Suprapubic skin (tissue), 4 donors: ENCODE results near the gene LRRC38. TPM values are rescaled to one million over a fixed set of nuclear protein-coding genes. Genes with fewer than 3 reads are reported as not detected.

Source experiments
- DNase-seq, 2 donors: peaks; one replicate each; pipeline ENCODE4 v3.0.0-alpha.2; 2019; ENCODE audit warnings: low spot score in 2 of 2
- H3K27ac ChIP-seq: fragments of 200-600 bp; sonication (generic); one replicate; pipeline ENCODE4 v1.5.1; 2019
- H3K27me3 ChIP-seq: fragments of 200-600 bp; sonication (generic); one replicate; pipeline ENCODE4 v1.5.1; 2019
- H3K36me3 ChIP-seq: fragments of 200-600 bp; sonication (generic); one replicate; pipeline ENCODE4 v1.5.1; 2019
- H3K4me1 ChIP-seq: fragments of 200-600 bp; sonication (generic); one replicate; pipeline ENCODE4 v1.5.1; 2019
- H3K4me3 ChIP-seq: fragments of 200-600 bp; sonication (generic); one replicate; pipeline ENCODE4 v1.5.1; 2019; ENCODE audit warnings: mild to moderate bottlenecking
- H3K9me3 ChIP-seq: fragments of 200-600 bp; sonication (generic); one replicate; pipeline ENCODE4 v1.5.1; 2019
- EP300 ChIP-seq: sonication (generic); formaldehyde crosslinking; IDR thresholded peaks from one replicate; pipeline ENCODE4 v1.6.1; 2017; ENCODE audit warnings: antibody characterized with exemption
- POLR2A ChIP-seq, 2 donors: fragments of 450-650 bp; IDR thresholded peaks; one replicate each; pipeline ENCODE4 v1.6.1; 2017; ENCODE audit warnings: antibody characterized with exemption in 2 of 2, mild to moderate bottlenecking in 2 of 2, moderate library complexity in 2 of 2
- POLR2AphosphoS5 ChIP-seq, 3 donors: sonication (generic); formaldehyde crosslinking; IDR thresholded peaks; one replicate each; pipeline ENCODE4 v1.6.1; 2017; ENCODE audit warnings: antibody characterized with exemption in 3 of 3
- WGBS: methylation state at CpG from one replicate; pipeline ENCODE4 v1.1.5; 2018; 5-methylcytosine and 5-hydroxymethylcytosine counted together
- total RNA-seq, 4 donors: library from RNA; depleted of rRNA; stranded (reverse); fragments of >200 nt; gene quantifications; one replicate each; pipeline ENCODE4 v1.1.0, GENCODE V29; 2016
- TF ChIP-seq, protein P1 (sequence below), 2 donors: fragments of 200-600 bp in 1 of 2; fragments of 450-650 bp in 1 of 2; sonication (generic) in 1 of 2; IDR thresholded peaks; one replicate each; pipeline ENCODE4 v1.5.1; 2016 to 2019; ENCODE audit warnings: antibody characterized with exemption in 2 of 2, mild to moderate bottlenecking in 1 of 2, moderate library complexity in 1 of 2

The LRRC38 gene
- total RNA-seq, 4 donors from 2014 or later, result 0.45 to 6.3 (median 3.1) TPM

DNA sequence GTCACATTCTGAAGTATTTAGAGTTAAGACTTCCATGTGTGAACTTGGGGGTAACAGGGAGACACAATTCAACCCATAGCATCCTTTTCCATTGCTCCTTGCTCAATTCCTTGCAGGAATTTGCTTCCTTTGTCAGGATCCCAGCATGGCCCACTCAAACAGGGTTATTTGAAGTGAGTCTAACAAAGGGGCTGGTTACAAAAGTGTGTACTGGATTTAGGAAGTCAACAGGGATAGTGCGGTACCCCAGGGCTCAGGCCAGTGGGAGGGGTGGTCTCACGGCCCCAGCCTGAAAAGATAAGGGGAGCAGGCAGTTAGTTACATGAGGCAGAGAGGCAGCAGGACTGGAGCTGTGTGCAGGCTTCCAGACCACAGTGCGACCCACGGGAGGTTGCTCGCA is 14.4 kb downstream of the LRRC38 start:
- no peaks in the 10 kb centered on the region for H3K36me3 ChIP-seq
- H3K9me3 ChIP-seq, result no peaks in the 10 kb centered on the region
- DNase-seq, result no peak
- H3K4me3 ChIP-seq, result no peak overlapping the region
- 87% methylated on average over 5 of the region's 5 CpGs for WGBS
- no peaks in the 10 kb centered on the region for H3K4me1 ChIP-seq
- no peak for TF ChIP-seq EP300
- no peak for TF ChIP-seq POLR2A (IDR thresholded peaks at IDR 0.05)
- TF ChIP-seq, protein P1, sequence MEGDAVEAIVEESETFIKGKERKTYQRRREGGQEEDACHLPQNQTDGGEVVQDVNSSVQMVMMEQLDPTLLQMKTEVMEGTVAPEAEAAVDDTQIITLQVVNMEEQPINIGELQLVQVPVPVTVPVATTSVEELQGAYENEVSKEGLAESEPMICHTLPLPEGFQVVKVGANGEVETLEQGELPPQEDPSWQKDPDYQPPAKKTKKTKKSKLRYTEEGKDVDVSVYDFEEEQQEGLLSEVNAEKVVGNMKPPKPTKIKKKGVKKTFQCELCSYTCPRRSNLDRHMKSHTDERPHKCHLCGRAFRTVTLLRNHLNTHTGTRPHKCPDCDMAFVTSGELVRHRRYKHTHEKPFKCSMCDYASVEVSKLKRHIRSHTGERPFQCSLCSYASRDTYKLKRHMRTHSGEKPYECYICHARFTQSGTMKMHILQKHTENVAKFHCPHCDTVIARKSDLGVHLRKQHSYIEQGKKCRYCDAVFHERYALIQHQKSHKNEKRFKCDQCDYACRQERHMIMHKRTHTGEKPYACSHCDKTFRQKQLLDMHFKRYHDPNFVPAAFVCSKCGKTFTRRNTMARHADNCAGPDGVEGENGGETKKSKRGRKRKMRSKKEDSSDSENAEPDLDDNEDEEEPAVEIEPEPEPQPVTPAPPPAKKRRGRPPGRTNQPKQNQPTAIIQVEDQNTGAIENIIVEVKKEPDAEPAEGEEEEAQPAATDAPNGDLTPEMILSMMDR (IDR thresholded peaks at IDR 0.05), result no peak
- TF ChIP-seq POLR2AphosphoS5 (IDR thresholded peaks at IDR 0.05), result no peak
- H3K27ac ChIP-seq, result no peak overlapping the region
- peaks cover 18% of the 10 kb centered on the region for H3K27me3 ChIP-seq

DNA sequence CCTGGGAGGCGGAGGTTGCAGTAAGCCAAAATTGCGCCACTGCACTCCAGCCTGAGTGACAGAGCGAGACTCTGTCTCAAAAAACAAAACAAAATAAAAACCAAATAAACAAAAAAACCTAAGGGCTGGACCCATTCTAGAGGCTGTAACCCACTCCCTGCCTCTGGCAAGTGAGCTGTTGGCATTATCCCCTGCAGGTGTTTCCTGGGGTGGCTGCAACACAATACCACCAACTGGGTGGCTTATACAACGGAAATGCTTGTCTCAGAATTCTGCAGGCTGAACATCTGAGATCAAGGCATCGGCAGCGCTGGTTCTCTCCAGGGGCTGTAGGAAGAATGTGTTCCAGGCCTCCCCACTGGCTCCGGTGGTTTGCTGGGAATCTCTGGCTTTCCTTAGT is 15.2 kb downstream of the LRRC38 start:
- 73% methylated on average over 7 of the region's 7 CpGs for WGBS
- TF ChIP-seq POLR2A (IDR thresholded peaks at IDR 0.05) (no peak), POLR2AphosphoS5 (IDR thresholded peaks at IDR 0.05) (no peak), EP300 (no peak)
- TF ChIP-seq, protein P1 (IDR thresholded peaks at IDR 0.05), result no peak
- DNase-seq, result no peak

DNA sequence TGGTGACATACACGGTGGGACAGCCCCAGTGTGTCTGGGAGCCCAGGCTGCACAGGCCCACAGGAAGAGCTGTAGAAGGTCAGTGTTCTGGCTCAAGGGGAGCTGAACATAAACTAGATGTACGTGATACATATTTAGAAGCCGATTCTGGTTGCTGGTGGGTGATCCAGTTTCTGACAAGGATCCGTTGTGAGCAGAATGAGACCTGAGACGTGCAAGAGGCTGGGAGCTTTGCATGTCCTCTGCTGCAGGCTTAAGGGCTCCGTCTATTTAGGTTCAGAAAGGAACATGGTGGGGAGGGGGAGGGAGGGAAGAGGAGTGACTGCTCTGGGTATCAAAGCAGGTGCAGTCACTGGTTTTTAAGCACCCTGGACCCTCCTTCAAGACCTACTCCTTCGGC is 18.6 kb downstream of the LRRC38 start:
- H3K27ac ChIP-seq, result no peak overlapping the region
- no peaks in the 10 kb centered on the region for H3K4me1 ChIP-seq
- WGBS, result 83% methylated on average over 7 of the region's 7 CpGs
- H3K27me3 ChIP-seq, result peaks cover 28% of the 10 kb centered on the region
- no peak overlapping the region for H3K4me3 ChIP-seq
- no peaks in the 10 kb centered on the region for H3K9me3 ChIP-seq
- no peak for DNase-seq
- no peaks in the 10 kb centered on the region for H3K36me3 ChIP-seq
- TF ChIP-seq EP300 (no peak), POLR2A (IDR thresholded peaks at IDR 0.05) (no peak), POLR2AphosphoS5 (IDR thresholded peaks at IDR 0.05) (no peak)
- TF ChIP-seq, protein P1 (IDR thresholded peaks at IDR 0.05), result no peak

More for the DNA sequence above, 15.2 kb downstream of the LRRC38 start:
- Histone ChIP-seq H3K4me1 (no peaks in the 10 kb centered on the region), H3K9me3 (no peaks in the 10 kb centered on the region), H3K36me3 (no peaks in the 10 kb centered on the region), H3K4me3 (no peak overlapping the region), H3K27ac (no peak overlapping the region), H3K27me3 (peaks cover 15% of the 10 kb centered on the region)

DNA sequence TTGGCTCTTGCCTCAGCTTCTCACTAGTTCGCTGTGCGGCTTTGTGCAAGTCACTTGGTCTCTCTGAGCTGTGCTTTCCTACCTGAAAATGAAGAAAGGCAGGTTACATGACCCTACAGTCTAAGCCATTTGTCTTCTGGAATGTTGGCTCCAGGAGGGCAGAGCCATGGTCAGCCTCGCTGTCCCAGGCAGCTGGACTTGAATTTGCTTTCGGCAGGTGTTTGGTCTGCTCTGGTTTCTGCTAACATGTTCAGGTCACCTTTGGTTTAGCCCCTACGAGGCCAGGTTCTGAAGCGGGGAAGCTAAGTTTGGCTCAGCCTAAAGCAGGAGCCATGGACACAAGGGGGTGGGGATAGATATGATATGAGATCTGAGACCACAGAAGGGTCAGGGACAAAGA is 19.1 kb downstream of the LRRC38 start:
- Histone ChIP-seq H3K4me3 (no peak overlapping the region), H3K27me3 (peaks cover 25% of the 10 kb centered on the region), H3K27ac (no peak overlapping the region), H3K4me1 (no peaks in the 10 kb centered on the region), H3K9me3 (no peaks in the 10 kb centered on the region), H3K36me3 (no peaks in the 10 kb centered on the region)
- DNase-seq, result no peak
- WGBS, result 89% methylated on average over 6 of the region's 6 CpGs
- TF ChIP-seq POLR2AphosphoS5 (IDR thresholded peaks at IDR 0.05), result no peak
- TF ChIP-seq POLR2A (IDR thresholded peaks at IDR 0.05), result no peak
- no peak for TF ChIP-seq EP300
- TF ChIP-seq, protein P1 (IDR thresholded peaks at IDR 0.05), result no peak

- no peaks in the 10 kb centered on the region for H3K36me3 ChIP-seq
- no peak overlapping the region for H3K4me3 ChIP-seq
- H3K27me3 ChIP-seq, result peaks cover 25% of the 10 kb centered on the region
- TF ChIP-seq POLR2AphosphoS5 (IDR thresholded peaks at IDR 0.05), result no peak
- 46% methylated on average over 5 of the region's 5 CpGs for WGBS
- no peak overlapping the region for H3K27ac ChIP-seq
- DNase-seq, result no peak
- no peaks in the 10 kb centered on the region for H3K4me1 ChIP-seq
- H3K9me3 ChIP-seq, result no peaks in the 10 kb centered on the region
Observed at GRCh38 chr1:13494025-13494424, 19.8 kb downstream of the LRRC38 start.

GRCh38 chr1:13492711-13493110 is 21.1 kb downstream of the LRRC38 start:
- Histone ChIP-seq H3K27ac (no peak overlapping the region), H3K27me3 (peaks cover 25% of the 10 kb centered on the region), H3K4me3 (no peak overlapping the region), H3K36me3 (no peaks in the 10 kb centered on the region), H3K9me3 (no peaks in the 10 kb centered on the region), H3K4me1 (no peaks in the 10 kb centered on the region)
- DNase-seq, result no peak
- TF ChIP-seq POLR2A (IDR thresholded peaks at IDR 0.05) (no peak), POLR2AphosphoS5 (IDR thresholded peaks at IDR 0.05) (no peak), EP300 (no peak)
- TF ChIP-seq, protein P1 (IDR thresholded peaks at IDR 0.05), result no peak
- WGBS, result 56% methylated on average over 12 of the region's 12 CpGs
